Measurements from ENCODE around the gene KRTAP5-3.

GRCh38 chr11:1642288-1643145 is 34.3 kb upstream of the KRTAP5-3 start:
- TF ChIP-seq CTCF (conservative IDR thresholded peaks at IDR 0.05; ENCODE audit: low read length) (no peak), EZH2phosphoT487 (IDR thresholded peaks at IDR 0.05; ENCODE audit: borderline replicate concordance) (no peak)

Data from Loucy (cell line).